HepG2 (cell line): Measurements from ENCODE around the gene ALOX15.

Source experiments
- SALL2 ChIP-seq: sonication (generic); formaldehyde crosslinking; IDR thresholded peaks from 2 replicates; pipeline ENCODE4 v1.8.1; 2023; ENCODE audit warnings: mild to moderate bottlenecking, missing genetic modification reagents, inconsistent platforms
- SP140L ChIP-seq: sonication (generic); formaldehyde crosslinking; IDR thresholded peaks from 2 replicates; pipeline ENCODE4 v1.4.0; 2020; ENCODE audit warnings: missing genetic modification reagents, borderline replicate concordance
- TF ChIP-seq, protein P1 (sequence below): sonication (generic); formaldehyde crosslinking; IDR thresholded peaks from 2 replicates; pipeline ENCODE4 v1.4.0; 2020; ENCODE audit warnings: mild to moderate bottlenecking, missing genetic modification reagents

DNA sequence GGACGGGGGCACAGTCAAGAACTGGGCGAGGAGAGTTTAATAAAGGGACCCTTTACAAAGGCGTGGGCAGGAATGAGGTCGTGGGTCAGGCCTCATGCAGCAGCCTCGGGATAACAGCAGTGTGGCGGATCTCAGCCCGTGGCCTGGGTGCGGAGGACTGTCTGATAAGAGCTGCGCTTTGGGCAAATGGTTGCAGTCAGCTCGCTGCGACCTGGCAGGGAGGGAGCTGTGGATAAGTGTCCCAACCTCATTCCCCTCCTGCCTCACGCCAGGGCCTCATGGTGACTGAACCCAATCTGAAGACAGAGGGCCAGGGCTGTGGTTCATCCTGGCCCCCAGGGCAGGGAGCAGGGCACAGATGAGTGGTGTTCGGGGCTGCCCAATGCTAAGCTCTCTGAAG lies 43.5 kb downstream of the ALOX15 start:
- TF ChIP-seq, protein P1, sequence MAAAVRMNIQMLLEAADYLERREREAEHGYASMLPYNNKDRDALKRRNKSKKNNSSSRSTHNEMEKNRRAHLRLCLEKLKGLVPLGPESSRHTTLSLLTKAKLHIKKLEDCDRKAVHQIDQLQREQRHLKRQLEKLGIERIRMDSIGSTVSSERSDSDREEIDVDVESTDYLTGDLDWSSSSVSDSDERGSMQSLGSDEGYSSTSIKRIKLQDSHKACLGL (CRISPR knock-in tag) = no peak
- TF ChIP-seq SALL2 (no peak), SP140L (no peak)
